Spinal cord (tissue), 10 donors: ENCODE results near the gene SLC7A1. TPM values are rescaled to one million over a fixed set of nuclear protein-coding genes. Genes with fewer than 3 reads are reported as not detected.
A peak's percentile ranks its signal among the peaks of the same experiment; 100 is the strongest.

Experiments used
- DNase-seq, 6 donors: peaks; one replicate each; pipeline versions ENCODE4 v3.0.0 to v3.0.0-alpha.2; 2013 to 2015; ENCODE audit warnings: low spot score in 6 of 6, low read depth in 4 of 6
- H3K27ac ChIP-seq: one replicate; pipeline ENCODE4 v1.5.1; 2013; ENCODE audit warnings: low read depth, low read length, control low read depth
- H3K27me3 ChIP-seq: one replicate; pipeline ENCODE4 v1.6.1; 2013; ENCODE audit warnings: low read length; ENCODE audit not compliant: control insufficient read depth, insufficient read depth
- H3K36me3 ChIP-seq: one replicate; pipeline ENCODE4 v1.6.1; 2013; ENCODE audit warnings: low read length; ENCODE audit not compliant: control insufficient read depth, insufficient read depth
- H3K4me1 ChIP-seq: one replicate; pipeline ENCODE4 v1.6.1; 2013; ENCODE audit warnings: low read length; ENCODE audit not compliant: control insufficient read depth, insufficient read depth
- H3K4me3 ChIP-seq: one replicate; pipeline ENCODE4 v1.5.1; 2013; ENCODE audit warnings: low read depth, low read length, control low read depth
- H3K9me3 ChIP-seq: one replicate; pipeline ENCODE4 v1.6.1; 2013; ENCODE audit warnings: low read length; ENCODE audit not compliant: control insufficient read depth, insufficient read depth
- WGBS: methylation state at CpG from one replicate; pipeline ENCODE4 v1.1.5; 2013; ENCODE audit warnings: missing lambda C conversion rate; ENCODE audit not compliant: insufficient coverage; 5-methylcytosine and 5-hydroxymethylcytosine counted together
- polyA plus RNA-seq, 2 donors: library from polyadenylated mRNA; unstranded; fragments of 120-200 nt; gene quantifications; one replicate each; pipeline ENCODE4 v1.2.1, GENCODE V29; 2013; ENCODE audit not compliant: insufficient read length in 2 of 2
- total RNA-seq, 2 donors: library from RNA; depleted of rRNA in 1 of 2; stranded (reverse); fragments of 120-200 nt in 1 of 2; fragments of >200 nt in 1 of 2; gene quantifications; one replicate each; pipeline versions ENCODE4 v1.2.3 to v1.2.4, GENCODE V29; 2013 to 2014
- donor health status: healthy.

Gene SLC7A1
- total and polyA plus RNA-seq, 4 donors, result 25.7 to 57.5 (median 42.5) TPM

DNA sequence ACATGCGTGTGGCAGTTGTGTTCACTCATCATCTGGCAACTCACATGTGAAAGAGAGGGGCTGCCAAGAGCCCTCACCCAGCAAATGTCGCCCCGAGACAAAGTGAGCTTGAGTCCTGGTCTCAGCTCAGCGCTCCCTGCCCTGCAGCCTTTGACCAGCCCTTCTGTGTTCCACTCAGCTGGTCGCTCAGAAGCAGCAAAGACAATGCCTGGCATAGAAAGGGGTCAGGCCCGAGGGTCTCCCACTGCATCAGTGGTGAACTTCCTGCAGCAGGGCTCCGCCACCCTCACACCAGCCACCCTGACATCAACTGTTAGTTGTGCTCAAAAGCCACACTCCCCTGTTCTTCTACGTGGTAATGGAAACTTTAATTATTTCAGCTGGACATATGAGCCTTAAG, 68.0 kb downstream of the SLC7A1 start:
- H3K4me1 ChIP-seq, result peaks cover 23% of the 10 kb centered on the region
- no peaks in the 10 kb centered on the region for H3K27me3 ChIP-seq
- no peaks in the 10 kb centered on the region for H3K9me3 ChIP-seq
- no peak overlapping the region for H3K27ac ChIP-seq
- no peak for DNase-seq
- peaks cover 59% of the 10 kb centered on the region for H3K36me3 ChIP-seq
- H3K4me3 ChIP-seq, result no peak overlapping the region
- WGBS, result 68% methylated on average over 6 of the region's 8 CpGs

DNA sequence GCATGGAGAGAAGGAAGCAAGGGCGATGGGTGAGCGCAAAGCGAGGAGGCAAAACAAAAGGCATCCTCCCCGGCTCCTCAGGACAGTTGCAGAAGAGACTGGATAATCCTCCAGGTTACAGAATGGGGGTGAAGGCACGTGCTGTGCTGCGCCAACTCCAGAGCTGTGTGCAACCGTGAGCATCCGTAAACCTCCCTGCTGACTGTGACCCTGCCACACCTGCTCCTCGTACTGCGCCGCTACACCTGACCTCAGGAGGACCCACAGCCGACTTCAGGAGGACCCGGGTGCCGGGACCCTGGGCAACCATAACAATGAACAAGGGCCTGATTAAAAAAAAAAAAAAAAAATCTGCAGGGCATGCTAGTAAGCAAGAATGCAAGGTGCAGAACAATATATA, 68.7 kb downstream of the SLC7A1 start:
- Histone ChIP-seq H3K27me3 (no peaks in the 10 kb centered on the region), H3K27ac (no peak overlapping the region), H3K36me3 (peaks cover 61% of the 10 kb centered on the region), H3K9me3 (no peaks in the 10 kb centered on the region), H3K4me3 (no peak overlapping the region), H3K4me1 (peaks cover 23% of the 10 kb centered on the region)
- WGBS, result 96% methylated on average over 10 of the region's 14 CpGs
- no peak for DNase-seq

DNA sequence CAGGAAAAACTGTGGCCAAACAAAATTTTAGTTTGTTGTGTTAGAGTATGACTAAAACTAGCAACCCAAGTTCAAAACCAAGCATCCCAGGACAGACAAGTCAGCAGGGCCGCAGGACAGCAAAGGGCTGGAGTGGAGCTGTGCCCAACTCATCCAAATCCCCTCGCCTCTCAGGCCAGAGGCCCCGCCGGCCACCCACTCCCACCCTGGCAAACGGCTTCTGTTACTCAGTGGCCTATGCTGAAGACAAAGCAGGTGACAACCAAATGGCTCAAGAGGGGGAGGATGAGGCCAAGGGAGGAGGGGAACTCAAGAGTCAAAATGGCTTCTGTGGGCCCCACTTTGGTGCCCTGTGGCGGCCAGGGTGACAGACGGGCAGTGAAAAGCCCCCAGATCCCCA, 69.7 kb downstream of the SLC7A1 start:
- Histone ChIP-seq H3K27me3 (no peaks in the 10 kb centered on the region), H3K27ac (no peak overlapping the region), H3K9me3 (no peaks in the 10 kb centered on the region), H3K4me1 (peaks cover 23% of the 10 kb centered on the region), H3K36me3 (peaks cover 67% of the 10 kb centered on the region), H3K4me3 (no peak overlapping the region)
- DNase-seq, result no peak
- WGBS, result 94% methylated on average over 4 of the region's 7 CpGs

DNA sequence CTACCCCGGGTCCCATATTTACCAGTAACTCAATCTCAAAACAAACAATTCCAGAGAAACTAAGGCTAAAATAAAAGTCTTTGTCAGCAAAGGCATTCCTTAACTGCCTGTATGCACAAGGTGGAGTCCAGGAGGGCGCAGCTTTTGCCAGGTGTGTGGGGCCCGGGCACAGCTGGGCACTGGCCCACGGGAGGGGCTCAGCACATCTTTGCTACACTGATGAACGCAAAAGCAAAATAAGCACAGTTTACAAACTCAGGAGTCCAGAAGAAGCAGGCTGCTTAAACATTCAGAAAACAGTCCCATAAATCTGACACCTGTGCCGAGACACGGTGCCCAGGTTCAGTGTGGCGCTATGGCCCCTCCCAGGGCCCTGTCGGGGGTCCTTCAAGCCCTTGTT, 70.8 kb downstream of the SLC7A1 start:
- H3K27ac ChIP-seq, result no peak overlapping the region
- H3K9me3 ChIP-seq, result no peaks in the 10 kb centered on the region
- peaks cover 69% of the 10 kb centered on the region for H3K36me3 ChIP-seq
- peaks cover 23% of the 10 kb centered on the region for H3K4me1 ChIP-seq
- DNase-seq, result no peak
- no peaks in the 10 kb centered on the region for H3K27me3 ChIP-seq
- H3K4me3 ChIP-seq, result no peak overlapping the region
- 85% methylated on average over 9 of the region's 9 CpGs for whole genome bisulfite sequencing

DNA sequence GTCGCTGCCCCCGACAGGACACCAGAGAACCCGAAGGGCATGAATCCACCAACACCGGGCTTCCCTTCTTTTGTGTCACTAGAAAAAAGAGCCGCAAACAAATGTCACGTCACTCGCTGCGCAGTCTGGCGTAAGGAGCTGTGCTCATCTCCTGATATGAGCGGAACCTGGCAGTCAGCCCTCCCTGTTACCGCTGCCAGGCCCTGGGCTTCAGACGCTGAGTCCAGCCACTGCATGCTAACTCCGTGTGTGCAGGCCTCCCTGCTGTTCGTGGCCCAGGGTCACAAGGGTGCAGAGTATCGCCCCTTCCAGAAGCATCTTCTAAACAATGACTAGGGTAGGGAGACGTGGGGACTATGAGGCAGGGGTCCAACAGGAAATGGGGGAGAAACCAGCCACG, 71.3 kb downstream of the SLC7A1 start:
- Histone ChIP-seq H3K4me1 (peaks cover 23% of the 10 kb centered on the region), H3K9me3 (no peaks in the 10 kb centered on the region), H3K27ac (no peak overlapping the region), H3K4me3 (no peak overlapping the region), H3K36me3 (peaks cover 68% of the 10 kb centered on the region), H3K27me3 (no peaks in the 10 kb centered on the region)
- DNase-seq, result no peak
- WGBS, result 92% methylated on average over 13 of the region's 17 CpGs

DNA sequence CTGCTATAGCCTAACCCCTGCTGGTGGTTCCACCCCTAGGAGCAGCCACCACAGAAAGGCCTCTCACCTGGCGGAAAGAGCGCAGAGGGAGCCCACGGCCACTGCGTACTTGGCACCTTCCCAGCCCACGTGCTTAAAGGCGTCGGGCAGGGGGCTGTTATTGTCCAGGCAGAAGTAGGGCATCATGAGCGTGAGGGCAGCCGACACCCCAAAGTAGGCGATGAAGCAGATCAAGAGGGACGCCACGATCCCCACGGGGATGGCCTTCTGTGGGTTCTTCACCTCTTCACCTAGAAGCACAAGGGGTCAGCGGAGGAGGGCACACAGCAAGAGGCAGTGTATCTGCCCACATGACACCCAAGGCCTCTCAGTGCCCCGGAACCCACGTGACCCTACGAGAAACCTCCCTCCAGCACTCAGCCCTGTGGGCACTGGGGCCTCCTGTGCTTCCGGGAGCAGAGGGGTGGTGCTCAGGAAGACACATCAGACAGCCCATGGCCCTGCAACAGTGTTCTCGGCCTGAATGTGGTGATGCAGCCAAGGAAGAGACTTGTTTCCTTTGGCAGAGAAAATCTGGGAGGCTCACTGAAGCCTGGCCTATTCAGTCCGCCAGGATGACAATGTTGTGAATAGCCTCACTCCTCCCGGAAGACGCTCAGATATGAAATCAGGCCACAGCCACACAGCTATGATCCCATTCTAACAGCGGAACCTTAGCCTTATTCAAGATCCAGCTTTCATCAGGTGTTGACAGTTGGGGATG, 72.1 kb downstream of the SLC7A1 start:
- 93% methylated on average over 17 of the region's 23 CpGs for WGBS
- Histone ChIP-seq H3K9me3 (no peaks in the 10 kb centered on the region), H3K27ac (no peak overlapping the region), H3K4me3 (no peak overlapping the region), H3K4me1 (peaks cover 23% of the 10 kb centered on the region), H3K27me3 (no peaks in the 10 kb centered on the region), H3K36me3 (peaks cover 67% of the 10 kb centered on the region)
- no peak for DNase-seq

DNA sequence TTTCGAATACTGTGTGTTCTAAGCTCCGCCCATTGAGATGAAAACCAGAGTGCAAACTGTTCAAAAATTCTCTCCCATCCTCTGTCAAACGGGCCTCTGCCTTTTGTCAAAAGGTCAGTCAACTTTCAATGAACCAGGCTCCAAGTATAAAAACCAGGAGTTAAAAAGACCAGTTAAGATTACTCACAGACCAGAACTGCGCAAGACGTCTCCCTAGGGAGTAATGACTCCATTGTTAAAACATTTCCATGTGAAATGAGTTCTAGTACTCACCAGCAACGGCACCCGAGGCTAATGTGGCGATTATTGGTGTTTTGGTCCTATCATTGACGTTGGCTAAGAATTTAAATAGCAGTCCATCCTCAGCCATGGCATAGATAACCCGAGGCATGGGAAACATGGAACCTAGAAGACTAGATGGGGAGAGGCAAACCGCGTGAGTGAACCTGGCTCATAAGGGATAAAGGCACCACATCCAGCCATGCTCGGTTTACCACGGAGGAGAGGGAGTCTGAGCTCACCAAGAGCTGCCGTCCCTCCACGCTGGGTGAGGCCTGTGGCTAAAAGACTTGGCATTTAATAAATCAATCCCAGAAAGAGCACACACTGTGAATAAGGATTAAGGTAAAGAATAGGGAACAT, 73.3 kb downstream of the SLC7A1 start:
- WGBS, result 57% methylated on average over 13 of the region's 16 CpGs
- H3K36me3 ChIP-seq, result peaks cover 64% of the 10 kb centered on the region
- no peak for DNase-seq
- H3K4me1 ChIP-seq, result peaks cover 19% of the 10 kb centered on the region
- no peaks in the 10 kb centered on the region for H3K9me3 ChIP-seq
- no peak overlapping the region for H3K27ac ChIP-seq
- H3K4me3 ChIP-seq, result no peak overlapping the region
- no peaks in the 10 kb centered on the region for H3K27me3 ChIP-seq

DNA sequence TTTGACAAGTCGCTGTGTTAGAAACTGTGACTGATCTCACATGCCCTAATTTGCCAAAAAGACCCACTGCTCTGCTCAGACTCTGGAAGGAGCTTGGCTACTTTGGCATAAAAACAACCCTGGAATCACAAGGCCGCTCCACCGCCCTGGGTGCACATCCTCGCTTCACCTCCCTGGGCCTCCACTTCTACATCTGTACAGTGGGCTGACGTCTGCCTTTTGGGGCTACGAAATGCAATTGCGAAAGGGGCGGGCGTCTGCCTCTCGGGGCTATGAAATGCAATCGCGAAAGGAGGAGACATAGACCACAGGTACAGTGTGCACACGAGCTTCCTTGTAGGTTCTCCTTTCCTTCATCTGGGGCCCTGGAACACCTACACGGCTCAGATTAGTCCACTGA, 74.2 kb downstream of the SLC7A1 start:
- Histone ChIP-seq H3K9me3 (no peaks in the 10 kb centered on the region), H3K36me3 (peaks cover 67% of the 10 kb centered on the region)

DNA sequence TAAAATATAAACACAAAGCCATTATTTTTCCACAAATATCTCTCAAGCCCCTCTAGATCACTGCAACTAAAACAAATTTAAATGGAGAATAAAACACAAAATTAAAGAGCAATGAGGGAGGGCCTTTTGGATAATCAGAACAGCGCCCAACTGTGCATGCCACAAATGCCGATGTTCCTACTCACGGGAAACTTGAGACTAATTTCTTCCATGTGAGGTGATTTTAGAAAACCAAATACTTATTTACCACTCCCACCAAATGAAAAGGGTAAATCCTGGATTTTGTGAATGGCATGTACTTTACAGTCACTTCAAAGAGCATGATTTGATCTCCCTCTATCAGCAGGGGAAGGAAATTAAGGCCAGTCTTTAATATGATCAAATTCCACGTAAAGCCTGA, 74.8 kb downstream of the SLC7A1 start:
- no CpG with 5 or more reads among the region's 4 CpGs for WGBS
- Histone ChIP-seq H3K27me3 (no peaks in the 10 kb centered on the region), H3K36me3 (peaks cover 70% of the 10 kb centered on the region), H3K4me3 (no peak overlapping the region), H3K27ac (no peak overlapping the region), H3K4me1 (peaks cover 19% of the 10 kb centered on the region), H3K9me3 (no peaks in the 10 kb centered on the region)
- DNase-seq, result peak in 1 of 6 donors; percentile 12

More for the DNA sequence above, 74.2 kb downstream of the SLC7A1 start:
- Histone ChIP-seq H3K27me3 (no peaks in the 10 kb centered on the region), H3K4me1 (peaks cover 19% of the 10 kb centered on the region), H3K4me3 (no peak overlapping the region), H3K27ac (no peak overlapping the region)
- no peak for DNase-seq
- WGBS, result 96% methylated on average over 14 of the region's 14 CpGs

DNA sequence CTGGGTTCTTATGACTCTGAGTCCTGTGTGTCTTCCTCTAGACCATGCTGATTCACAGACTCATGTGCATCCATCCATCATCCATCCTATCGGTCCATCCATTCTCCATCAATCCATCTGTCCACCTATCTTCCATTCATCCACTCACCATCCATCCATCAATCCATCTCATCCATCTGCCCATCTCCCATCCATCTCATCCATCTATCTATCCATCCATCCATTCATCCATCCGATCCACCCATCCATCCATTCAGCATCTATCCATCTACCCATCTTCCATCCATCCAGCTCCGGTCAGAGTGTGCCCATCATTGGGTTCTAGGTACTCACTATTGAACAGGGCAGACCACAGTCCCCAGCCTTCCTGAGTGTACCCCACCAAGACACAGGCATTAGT, 75.6 kb downstream of the SLC7A1 start:
- no peaks in the 10 kb centered on the region for H3K9me3 ChIP-seq
- peaks cover 16% of the 10 kb centered on the region for H3K4me1 ChIP-seq
- DNase-seq, result no peak
- peak overlapping the region; percentile 19 for H3K27ac ChIP-seq
- WGBS, result 100% methylated on average over 3 of the region's 3 CpGs
- H3K36me3 ChIP-seq, result peaks cover 73% of the 10 kb centered on the region
- no peak overlapping the region for H3K4me3 ChIP-seq
- no peaks in the 10 kb centered on the region for H3K27me3 ChIP-seq
